Suprapubic skin (tissue), 4 donors: ENCODE measurements around the gene NABP1. TPM values are rescaled to one million over a fixed set of nuclear protein-coding genes. Genes with fewer than 3 reads are reported as not detected.
A peak's percentile ranks its signal among the peaks of the same experiment; 100 is the strongest.

ENCODE experiments used
- DNase-seq, 2 donors: peaks; one replicate each; pipeline ENCODE4 v3.0.0-alpha.2; 2019; ENCODE audit warnings: low spot score in 2 of 2
- H3K27ac ChIP-seq: fragments of 200-600 bp; sonication (generic); one replicate; pipeline ENCODE4 v1.5.1; 2019
- H3K27me3 ChIP-seq: fragments of 200-600 bp; sonication (generic); one replicate; pipeline ENCODE4 v1.5.1; 2019
- H3K36me3 ChIP-seq: fragments of 200-600 bp; sonication (generic); one replicate; pipeline ENCODE4 v1.5.1; 2019
- H3K4me1 ChIP-seq: fragments of 200-600 bp; sonication (generic); one replicate; pipeline ENCODE4 v1.5.1; 2019
- H3K4me3 ChIP-seq: fragments of 200-600 bp; sonication (generic); one replicate; pipeline ENCODE4 v1.5.1; 2019; ENCODE audit warnings: mild to moderate bottlenecking
- H3K9me3 ChIP-seq: fragments of 200-600 bp; sonication (generic); one replicate; pipeline ENCODE4 v1.5.1; 2019
- EP300 ChIP-seq: sonication (generic); formaldehyde crosslinking; IDR thresholded peaks from one replicate; pipeline ENCODE4 v1.6.1; 2017; ENCODE audit warnings: antibody characterized with exemption
- POLR2A ChIP-seq, 2 donors: fragments of 450-650 bp; IDR thresholded peaks; one replicate each; pipeline ENCODE4 v1.6.1; 2017; ENCODE audit warnings: antibody characterized with exemption in 2 of 2, mild to moderate bottlenecking in 2 of 2, moderate library complexity in 2 of 2
- POLR2AphosphoS5 ChIP-seq, 3 donors: sonication (generic); formaldehyde crosslinking; IDR thresholded peaks; one replicate each; pipeline ENCODE4 v1.6.1; 2017; ENCODE audit warnings: antibody characterized with exemption in 3 of 3
- WGBS: methylation state at CpG from one replicate; pipeline ENCODE4 v1.1.5; 2018; 5-methylcytosine and 5-hydroxymethylcytosine counted together
- total RNA-seq, 4 donors: library from RNA; depleted of rRNA; stranded (reverse); fragments of >200 nt; gene quantifications; one replicate each; pipeline ENCODE4 v1.1.0, GENCODE V29; 2016
- TF ChIP-seq, protein P1 (sequence below), 2 donors: fragments of 200-600 bp in 1 of 2; fragments of 450-650 bp in 1 of 2; sonication (generic) in 1 of 2; IDR thresholded peaks; one replicate each; pipeline ENCODE4 v1.5.1; 2016 to 2019; ENCODE audit warnings: antibody characterized with exemption in 2 of 2, mild to moderate bottlenecking in 1 of 2, moderate library complexity in 1 of 2

NABP1 gene
- total RNA-seq, 4 donors from 2014 or later = 6.3 to 33.6 (median 16.1) TPM

DNA sequence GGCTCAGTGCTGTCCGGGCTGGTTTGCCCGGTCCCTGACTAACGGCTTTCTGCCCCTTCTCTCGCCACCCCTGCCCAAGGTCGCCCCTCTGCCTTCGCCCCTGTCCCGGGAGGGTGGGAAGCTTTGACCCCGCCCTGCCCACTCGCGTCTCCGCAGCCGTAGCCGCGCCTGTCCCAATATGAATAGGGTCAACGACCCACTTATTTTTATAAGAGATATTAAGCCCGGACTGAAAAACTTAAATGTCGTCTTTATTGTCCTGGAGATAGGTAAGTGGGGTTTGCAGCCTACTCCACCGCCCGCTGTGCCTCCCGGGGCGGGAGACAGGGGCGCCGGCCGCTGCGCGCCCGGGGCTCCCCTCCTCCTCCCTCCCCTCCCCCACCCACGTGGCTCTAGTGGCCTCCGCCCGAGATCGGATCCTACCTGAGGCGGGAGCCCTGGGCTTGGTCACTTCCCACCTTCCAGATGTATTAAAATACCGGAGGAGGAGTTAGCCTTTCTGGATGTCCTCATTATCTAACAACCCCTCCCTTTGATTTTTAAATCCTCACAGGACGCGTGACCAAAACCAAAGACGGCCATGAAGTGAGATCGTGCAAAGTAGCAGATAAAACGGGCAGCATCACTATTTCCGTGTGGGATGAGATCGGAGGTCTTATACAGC is 633 bp downstream of the NABP1 start:
- peak; percentile 82 to 85 for DNase-seq
- Histone ChIP-seq H3K27me3 (no peaks in the 10 kb centered on the region), H3K4me1 (peaks cover 40% of the 10 kb centered on the region), H3K9me3 (no peaks in the 10 kb centered on the region), H3K4me3 (peak overlapping the region; percentile 77), H3K27ac (peak overlapping the region; percentile 94), H3K36me3 (peaks cover 6% of the 10 kb centered on the region)
- WGBS = 2% methylated on average over 35 of the region's 40 CpGs
- TF ChIP-seq, protein P1, sequence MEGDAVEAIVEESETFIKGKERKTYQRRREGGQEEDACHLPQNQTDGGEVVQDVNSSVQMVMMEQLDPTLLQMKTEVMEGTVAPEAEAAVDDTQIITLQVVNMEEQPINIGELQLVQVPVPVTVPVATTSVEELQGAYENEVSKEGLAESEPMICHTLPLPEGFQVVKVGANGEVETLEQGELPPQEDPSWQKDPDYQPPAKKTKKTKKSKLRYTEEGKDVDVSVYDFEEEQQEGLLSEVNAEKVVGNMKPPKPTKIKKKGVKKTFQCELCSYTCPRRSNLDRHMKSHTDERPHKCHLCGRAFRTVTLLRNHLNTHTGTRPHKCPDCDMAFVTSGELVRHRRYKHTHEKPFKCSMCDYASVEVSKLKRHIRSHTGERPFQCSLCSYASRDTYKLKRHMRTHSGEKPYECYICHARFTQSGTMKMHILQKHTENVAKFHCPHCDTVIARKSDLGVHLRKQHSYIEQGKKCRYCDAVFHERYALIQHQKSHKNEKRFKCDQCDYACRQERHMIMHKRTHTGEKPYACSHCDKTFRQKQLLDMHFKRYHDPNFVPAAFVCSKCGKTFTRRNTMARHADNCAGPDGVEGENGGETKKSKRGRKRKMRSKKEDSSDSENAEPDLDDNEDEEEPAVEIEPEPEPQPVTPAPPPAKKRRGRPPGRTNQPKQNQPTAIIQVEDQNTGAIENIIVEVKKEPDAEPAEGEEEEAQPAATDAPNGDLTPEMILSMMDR (IDR thresholded peaks at IDR 0.05) = no peak
- no peak for TF ChIP-seq EP300

DNA sequence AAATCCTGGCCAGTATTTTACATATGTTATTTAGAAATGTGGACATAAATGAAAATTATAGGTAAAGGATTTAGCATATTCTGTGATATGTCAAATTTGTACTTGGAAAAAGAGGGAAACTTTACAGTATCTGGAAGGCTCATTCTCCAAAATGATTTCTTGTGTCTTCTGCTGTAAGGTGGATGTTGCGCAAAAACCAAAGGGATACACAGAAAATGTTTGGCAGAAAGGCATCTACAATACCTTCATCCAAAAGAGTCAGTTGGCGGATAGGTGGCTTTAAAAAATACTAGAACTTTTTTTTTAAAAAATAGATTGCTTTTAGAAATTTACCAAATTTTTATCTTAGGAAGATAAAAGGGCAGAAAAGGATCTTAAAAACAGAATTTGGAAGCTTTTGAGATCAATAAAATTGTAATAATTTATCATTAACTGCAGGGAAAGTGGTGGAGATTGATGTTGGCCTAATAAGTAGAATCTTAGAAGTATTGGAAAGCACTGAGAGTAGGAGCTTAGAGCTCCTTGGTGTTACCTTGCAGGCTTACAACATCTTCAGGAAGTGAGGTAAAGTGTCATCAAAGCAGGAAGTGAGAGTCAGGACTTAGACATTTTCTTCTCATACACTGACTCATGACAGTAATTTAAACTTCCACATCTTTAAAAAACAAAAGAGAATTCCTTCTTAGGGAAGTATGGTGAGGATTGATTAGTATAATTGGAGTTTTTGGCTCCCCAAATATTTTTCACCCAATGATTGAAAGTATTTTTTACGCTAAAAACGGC is 2.1 kb downstream of the NABP1 start:
- H3K4me3 ChIP-seq = peak overlapping the region; percentile 77

GRCh38 chr2:191680639-191681038 is 2.7 kb downstream of the NABP1 start:
- DNase-seq = no peak
- no peak overlapping the region for H3K4me3 ChIP-seq
- H3K36me3 ChIP-seq = peaks cover 20% of the 10 kb centered on the region
- WGBS = 83% methylated on average over 1 of the region's 1 CpG
- H3K27me3 ChIP-seq = no peaks in the 10 kb centered on the region
- H3K9me3 ChIP-seq = no peaks in the 10 kb centered on the region
- no peak for TF ChIP-seq EP300
- TF ChIP-seq, protein P1 (IDR thresholded peaks at IDR 0.05) = no peak
- no peak for TF ChIP-seq POLR2AphosphoS5 (IDR thresholded peaks at IDR 0.05)
- no peak for TF ChIP-seq POLR2A (IDR thresholded peaks at IDR 0.05)
- peaks cover 40% of the 10 kb centered on the region for H3K4me1 ChIP-seq
- H3K27ac ChIP-seq = peak overlapping the region; percentile 6

More for the DNA sequence above, 2.1 kb downstream of the NABP1 start:
- DNase-seq = no peak
- 93% methylated on average over 4 of the region's 4 CpGs for WGBS
- no peaks in the 10 kb centered on the region for H3K9me3 ChIP-seq
- peak overlapping the region; percentile 6 for H3K27ac ChIP-seq
- TF ChIP-seq POLR2AphosphoS5 (IDR thresholded peaks at IDR 0.05) (no peak), EP300 (no peak), POLR2A (IDR thresholded peaks at IDR 0.05) (no peak)
- TF ChIP-seq, protein P1 (IDR thresholded peaks at IDR 0.05) = no peak
- peaks cover 40% of the 10 kb centered on the region for H3K4me1 ChIP-seq
- H3K36me3 ChIP-seq = peaks cover 13% of the 10 kb centered on the region
- H3K27me3 ChIP-seq = no peaks in the 10 kb centered on the region

DNA sequence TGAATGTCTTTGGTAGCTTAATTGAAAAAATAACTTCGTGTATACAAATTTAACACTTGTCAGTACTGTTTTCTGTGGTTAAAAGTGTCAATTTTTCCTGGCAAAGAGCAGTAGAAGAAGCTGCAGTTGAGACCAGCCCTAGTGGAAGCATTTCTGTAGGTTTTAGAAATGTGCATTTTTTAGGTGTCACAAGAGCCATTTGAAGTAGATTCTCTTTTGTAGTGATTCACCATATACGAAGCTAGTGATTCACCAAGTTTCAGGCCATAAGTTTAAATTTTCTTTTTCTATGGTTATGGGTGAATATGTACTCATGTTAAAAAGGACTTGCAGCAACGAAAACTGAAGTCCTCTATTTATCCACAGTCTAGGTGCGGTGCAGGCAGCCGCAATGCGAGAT is 4.2 kb downstream of the NABP1 start:
- Histone ChIP-seq H3K4me3 (no peak overlapping the region), H3K36me3 (peaks cover 25% of the 10 kb centered on the region), H3K4me1 (peaks cover 26% of the 10 kb centered on the region), H3K27ac (no peak overlapping the region), H3K9me3 (no peaks in the 10 kb centered on the region), H3K27me3 (no peaks in the 10 kb centered on the region)
- no peak for DNase-seq
- 92% methylated on average over 6 of the region's 6 CpGs for WGBS
- no peak for TF ChIP-seq EP300
- no peak for TF ChIP-seq POLR2AphosphoS5 (IDR thresholded peaks at IDR 0.05)
- TF ChIP-seq, protein P1 (IDR thresholded peaks at IDR 0.05) = no peak
- no peak for TF ChIP-seq POLR2A (IDR thresholded peaks at IDR 0.05)

DNA sequence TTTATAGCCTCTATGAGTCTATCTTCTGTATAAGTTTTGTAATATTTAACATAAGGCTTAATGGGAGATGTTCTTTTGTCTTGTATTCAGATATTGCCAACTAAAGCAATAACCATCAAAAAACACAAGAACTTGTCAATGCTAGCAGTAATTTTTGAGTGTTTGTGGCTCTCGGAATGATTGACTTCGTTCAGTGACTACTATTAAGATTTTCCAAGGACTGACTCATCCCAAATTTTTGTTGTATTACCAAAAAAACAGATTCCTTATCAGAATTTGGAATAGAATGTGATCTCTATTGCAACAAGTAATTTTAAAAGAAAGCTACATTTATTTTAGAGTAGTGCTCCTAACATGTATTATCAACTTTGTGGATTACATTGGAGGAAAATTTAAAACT is 8.1 kb downstream of the NABP1 start:
- H3K9me3 ChIP-seq = no peaks in the 10 kb centered on the region
- H3K27ac ChIP-seq = no peak overlapping the region
- DNase-seq = no peak
- no peaks in the 10 kb centered on the region for H3K27me3 ChIP-seq
- TF ChIP-seq POLR2A (IDR thresholded peaks at IDR 0.05) (no peak), EP300 (no peak), POLR2AphosphoS5 (IDR thresholded peaks at IDR 0.05) (no peak)
- TF ChIP-seq, protein P1 (IDR thresholded peaks at IDR 0.05) = no peak
- peaks cover 30% of the 10 kb centered on the region for H3K36me3 ChIP-seq
- 73% methylated on average over 2 of the region's 2 CpGs for WGBS
- H3K4me1 ChIP-seq = peaks cover 16% of the 10 kb centered on the region
- no peak overlapping the region for H3K4me3 ChIP-seq
